K562 (cell line): ENCODE data around the gene N4BP2. TPM values are rescaled to one million over a fixed set of nuclear protein-coding genes. Genes with fewer than 3 reads are reported as not detected.

ENCODE experiments used
- ADNP ChIP-seq: fragments of 200-800 bp; sonication (Bioruptor generic); IDR thresholded peaks from 2 replicates; pipeline ENCODE4 v1.6.1; 2016; ENCODE audit warnings: missing genetic modification characterization, missing compliant biosample characterization
- ATF1 ChIP-seq, 2 experiments: fragments of 450-650 bp in 1 of 2; IDR thresholded peaks; 2 replicates each; pipeline ENCODE4 v1.6.1; 2016; ENCODE audit warnings: missing compliant biosample characterization in 1 of 2, missing genetic modification characterization in 1 of 2
- BACH1 ChIP-seq: fragments of 200-800 bp; sonication (Bioruptor generic); IDR thresholded peaks from 2 replicates; pipeline ENCODE4 v1.6.1; 2016; ENCODE audit warnings: missing genetic modification characterization, missing compliant biosample characterization
- BCLAF1 ChIP-seq, 2 experiments: fragments of 450-650 bp in 1 of 2; IDR thresholded peaks; 2 replicates each; pipeline ENCODE4 v1.6.1; 2011 to 2017; ENCODE audit warnings: low read depth in 2 of 2, antibody characterized with exemption in 1 of 2, borderline replicate concordance in 1 of 2, low read length in 1 of 2, mild to moderate bottlenecking in 1 of 2, mixed read lengths in 1 of 2; ENCODE audit not compliant: control insufficient read depth in 1 of 2
- BDP1 ChIP-seq: IDR thresholded peaks from 3 replicates; pipeline ENCODE4 v1.6.1; 2011; ENCODE audit not compliant: insufficient read length, insufficient read depth
- BMI1 ChIP-seq: fragments of 150-350 bp; IDR thresholded peaks from 2 replicates; pipeline ENCODE4 v1.6.1; 2014; ENCODE audit warnings: low read length
- CBFA2T3 ChIP-seq: fragments of 450-650 bp; IDR thresholded peaks from 2 replicates; pipeline ENCODE4 v1.6.1; 2017
- ELK1 ChIP-seq: sonication (generic); formaldehyde crosslinking; IDR thresholded peaks from 2 replicates; pipeline ENCODE4 v1.8.1; 2022; ENCODE audit warnings: missing genetic modification reagents
- FOXA1 ChIP-seq: fragments of 450-650 bp; IDR thresholded peaks from 2 replicates; pipeline ENCODE4 v1.6.1; 2016; ENCODE audit warnings: mild to moderate bottlenecking, borderline replicate concordance
- FOXO4 ChIP-seq: fragments of 450-650 bp; formaldehyde crosslinking; IDR thresholded peaks from 2 replicates; pipeline ENCODE4 v1.4.0; 2020; ENCODE audit warnings: mild to moderate bottlenecking, moderate library complexity
- HDAC1 ChIP-seq, 2 experiments: fragments of 450-650 bp; IDR thresholded peaks; 2 replicates each; pipeline ENCODE4 v1.6.1; 2016 to 2017; ENCODE audit warnings: inconsistent platforms in 1 of 2, mild to moderate bottlenecking in 1 of 2, moderate library complexity in 1 of 2
- KAT7 ChIP-seq: sonication (generic); formaldehyde crosslinking; IDR thresholded peaks from 2 replicates; pipeline ENCODE4 v1.8.0; 2022; ENCODE audit warnings: missing genetic modification reagents, mild to moderate bottlenecking, borderline replicate concordance
- MYNN ChIP-seq, 2 experiments: sonication (generic); formaldehyde crosslinking in 1 of 2; IDR thresholded peaks; 2 replicates each; pipeline versions ENCODE4 v1.5.0 to v1.6.1; 2016 to 2020; ENCODE audit warnings: antibody characterized with exemption in 1 of 2, missing genetic modification reagents in 1 of 2
- NCOA1 ChIP-seq: fragments of 450-650 bp; IDR thresholded peaks from 2 replicates; pipeline ENCODE4 v1.6.1; 2016; ENCODE audit warnings: low read depth
- NCOA4 ChIP-seq: fragments of 450-650 bp; IDR thresholded peaks from 2 replicates; pipeline ENCODE4 v1.6.1; 2018; ENCODE audit warnings: mild to moderate bottlenecking; ENCODE audit not compliant: partially characterized antibody
- POLR2AphosphoS5 ChIP-seq: IDR thresholded peaks from 2 replicates; pipeline ENCODE4 v1.6.1; 2011; ENCODE audit warnings: mild to moderate bottlenecking, low read depth, low read length, moderate library complexity; ENCODE audit not compliant: control insufficient read depth, insufficient read depth
- RBM14 ChIP-seq: fragments of 200-400 bp; formaldehyde crosslinking; IDR thresholded peaks from 2 replicates; pipeline ENCODE4 v1.6.1; 2018; ENCODE audit warnings: low read depth, mild to moderate bottlenecking, low read length, moderate library complexity, borderline replicate concordance; ENCODE audit not compliant: insufficient read depth
- RBM25 ChIP-seq: fragments of 200-400 bp; formaldehyde crosslinking; IDR thresholded peaks from 2 replicates; pipeline ENCODE4 v1.6.1; 2018; ENCODE audit warnings: low read length, low read depth, moderate library complexity; ENCODE audit not compliant: severe bottlenecking
- RCOR1 ChIP-seq, 2 experiments: IDR thresholded peaks; 2 replicates each; pipeline ENCODE4 v1.6.1; 2012; ENCODE audit warnings: low read depth in 2 of 2, low read length in 2 of 2, borderline replicate concordance in 1 of 2, improper control_type of control experiment in 1 of 2
- STAT5A ChIP-seq: IDR thresholded peaks from 2 replicates; pipeline ENCODE4 v1.6.1; 2012; ENCODE audit warnings: low read length, inconsistent platforms, borderline replicate concordance
- SUPT5H ChIP-seq: fragments of 450-650 bp; IDR thresholded peaks from 2 replicates; pipeline ENCODE4 v1.6.1; 2016
- ZBTB17 ChIP-seq: fragments of 450-650 bp; formaldehyde crosslinking; IDR thresholded peaks from 2 replicates; pipeline ENCODE4 v1.4.0; 2020; ENCODE audit warnings: mild to moderate bottlenecking
- ZBTB7A ChIP-seq: IDR thresholded peaks from 2 replicates; pipeline ENCODE4 v1.6.1; 2011; ENCODE audit warnings: low read depth, mild to moderate bottlenecking, low read length, moderate library complexity, borderline replicate concordance; ENCODE audit not compliant: control insufficient read depth
- ZNF12 ChIP-seq: sonication (generic); formaldehyde crosslinking; IDR thresholded peaks from 2 replicates; pipeline ENCODE4 v1.4.0; 2020; ENCODE audit warnings: mild to moderate bottlenecking, missing genetic modification reagents
- polyA plus RNA-seq, 8 experiments: library from polyadenylated mRNA; depleted of rRNA in 4 of 8; stranded (reverse) in 5 of 8; unstranded in 3 of 8; fragments of >200 nt; fragmentation: Nextera tagmentation in 2 of 8; fragmentation: Illumina TruSeq in 1 of 8; extraction: Ambion mirVana in 2 of 8; extraction: Trizol in 1 of 8; gene quantifications; 2 replicates each; pipeline versions ENCODE4 v1.2.1 to v1.2.3, GENCODE V29; 2011 to 2014; ENCODE audit warnings: inconsistent platforms in 1 of 8, missing spikeins in 1 of 8
- total RNA-seq, 7 experiments: library from RNA; depleted of rRNA in 6 of 7; stranded (reverse); fragments of >200 nt in 6 of 7; fragmentation: Illumina TruSeq in 2 of 7; extraction: Trizol in 2 of 7; gene quantifications; 2 replicates each; pipeline versions ENCODE4 v1.2.1 to v1.2.3, GENCODE V29; 2011 to 2021; ENCODE audit warnings: low replicate concordance in 1 of 7

N4BP2 gene
- total and polyA plus RNA-seq, 9 of the 15 experiments (the other 6 are each of a cell fraction or from before 2014, with no cell fraction given): 2.7 to 12.6 (median 7.6) TPM

GRCh38 chr4:40057586-40058091 lies 989 bp downstream of the N4BP2 start (continued):
- no peak for TF ChIP-seq BCLAF1 (IDR thresholded peaks at IDR 0.05; ENCODE audit: borderline replicate concordance in 1 of 2, control insufficient read depth in 1 of 2, low read depth in 2 of 2, low read length in 1 of 2)
- TF ChIP-seq BACH1: no peak
- TF ChIP-seq BDP1: no peak
- no peak for TF ChIP-seq RBM14
- no peak for TF ChIP-seq ELK1 (CRISPR knock-in tag)
- TF ChIP-seq HDAC1 (IDR thresholded peaks at IDR 0.05): peak in 1 of 2 experiments; percentile 46; a peak in 1 of 4 replicates
- TF ChIP-seq POLR2AphosphoS5: 0 out of 2 replicates have a peak, but pooled peaks have one; percentile 13
- TF ChIP-seq ZBTB7A: peak; percentile 78
- TF ChIP-seq FOXO4 (CRISPR knock-in tag): no peak
- TF ChIP-seq RCOR1 (IDR thresholded peaks at IDR 0.05; ENCODE audit: borderline replicate concordance in 1 of 2, low read depth in 2 of 2, low read length in 2 of 2): 0 out of 4 replicates have a peak, but pooled peaks of 1 of the 2 experiments have one; percentile 15
- no peak for TF ChIP-seq ATF1 (CRISPR knock-in tag; IDR thresholded peaks at IDR 0.05)
- TF ChIP-seq ATF1 (tag; IDR thresholded peaks at IDR 0.05): no peak
- no peak for TF ChIP-seq FOXA1
- TF ChIP-seq NCOA4: no peak
- TF ChIP-seq ZBTB17 (CRISPR knock-in tag): no peak
- TF ChIP-seq ADNP (tag): no peak
- TF ChIP-seq KAT7 (CRISPR knock-in tag): peak; percentile 27; the same call in 1 of the 2 replicates
- 0 out of 2 replicates have a peak, but pooled peaks have one; percentile 10 for TF ChIP-seq ZNF12 (CRISPR knock-in tag)
- no peak for TF ChIP-seq BMI1
- no peak for TF ChIP-seq STAT5A
- peak; percentile 52; the same call in 1 of the 2 replicates for TF ChIP-seq NCOA1
- TF ChIP-seq RBM25: peak; percentile 60
- TF ChIP-seq SUPT5H: peak; percentile 72; the same call in 1 of the 2 replicates
- 0 out of 2 replicates have a peak, but pooled peaks have one; percentile 6 for TF ChIP-seq CBFA2T3
- TF ChIP-seq MYNN (IDR thresholded peaks at IDR 0.05): 0 out of 2 replicates have a peak, but pooled peaks have one; percentile 20
- no peak for TF ChIP-seq MYNN (CRISPR knock-in tag; IDR thresholded peaks at IDR 0.05)
